ENCODE data around the gene ABHD5. TPM values are rescaled to one million over a fixed set of nuclear protein-coding genes. Genes with fewer than 3 reads are reported as not detected.

Gene ABHD5
- total RNA-seq, 1 donor, result 37.6 TPM

DNA sequence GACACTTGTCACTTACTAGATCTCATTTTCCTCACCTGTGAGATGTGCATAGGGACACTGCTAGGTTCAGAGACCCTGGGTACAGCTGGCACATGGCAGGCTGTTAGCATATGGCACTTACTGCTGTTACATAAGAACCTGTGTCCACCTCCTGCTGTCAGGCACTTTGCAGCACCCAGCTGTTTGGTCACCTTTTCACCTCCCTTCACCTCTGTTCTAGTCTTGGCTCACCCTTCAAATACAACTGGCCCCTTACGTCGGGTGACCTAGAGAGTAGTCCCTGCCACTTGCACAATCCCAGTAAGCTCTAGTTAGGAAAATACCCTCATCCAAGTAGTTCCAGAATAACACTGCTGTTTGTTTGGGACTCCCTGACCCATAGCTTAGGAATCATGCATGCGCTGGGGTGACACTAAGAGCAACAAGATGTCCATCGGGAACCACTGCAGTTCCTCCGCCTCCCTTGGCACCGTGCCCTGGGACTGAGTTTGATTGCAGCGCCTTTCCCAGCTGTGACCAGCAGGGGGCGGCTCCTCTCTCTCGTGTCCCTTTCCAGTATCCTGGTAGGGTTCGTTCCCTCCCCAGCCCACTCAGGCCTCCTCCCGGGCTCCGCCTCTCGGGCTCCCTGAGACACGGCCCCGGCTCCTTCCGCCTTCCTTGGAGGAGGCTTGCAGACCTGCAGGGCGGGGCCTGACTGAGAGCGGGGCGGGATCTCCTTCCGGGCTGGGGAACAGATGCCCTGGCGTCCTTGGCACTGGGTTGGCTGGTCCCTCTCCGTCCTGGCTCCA is 78.6 kb downstream of the ABHD5 start:
- Histone ChIP-seq H4K20me1 (ENCODE audit: insufficient read depth, low read length) (no peaks in the 10 kb centered on the region), H3K4me3 (ENCODE audit: insufficient read depth, low read length) (peak overlapping the region; percentile 68), H3K9me3 (ENCODE audit: low read depth, low read length) (no peaks in the 10 kb centered on the region), H3K4me1 (ENCODE audit: insufficient read depth, low read length) (peaks cover 44% of the 10 kb centered on the region), H3K36me3 (ENCODE audit: insufficient read depth, low read length) (no peaks in the 10 kb centered on the region), H3K4me2 (ENCODE audit: insufficient read depth, low read length) (peak overlapping the region; percentile 86), H3K27ac (ENCODE audit: low read depth, low read length) (peak overlapping the region; percentile 52), H3K27me3 (ENCODE audit: insufficient read depth, low read length) (no peaks in the 10 kb centered on the region), H3K79me2 (ENCODE audit: insufficient read depth, low read length) (no peaks in the 10 kb centered on the region), H2AFZ (ENCODE audit: low read length) (peak overlapping the region; percentile 89)
- TF ChIP-seq, protein P1, sequence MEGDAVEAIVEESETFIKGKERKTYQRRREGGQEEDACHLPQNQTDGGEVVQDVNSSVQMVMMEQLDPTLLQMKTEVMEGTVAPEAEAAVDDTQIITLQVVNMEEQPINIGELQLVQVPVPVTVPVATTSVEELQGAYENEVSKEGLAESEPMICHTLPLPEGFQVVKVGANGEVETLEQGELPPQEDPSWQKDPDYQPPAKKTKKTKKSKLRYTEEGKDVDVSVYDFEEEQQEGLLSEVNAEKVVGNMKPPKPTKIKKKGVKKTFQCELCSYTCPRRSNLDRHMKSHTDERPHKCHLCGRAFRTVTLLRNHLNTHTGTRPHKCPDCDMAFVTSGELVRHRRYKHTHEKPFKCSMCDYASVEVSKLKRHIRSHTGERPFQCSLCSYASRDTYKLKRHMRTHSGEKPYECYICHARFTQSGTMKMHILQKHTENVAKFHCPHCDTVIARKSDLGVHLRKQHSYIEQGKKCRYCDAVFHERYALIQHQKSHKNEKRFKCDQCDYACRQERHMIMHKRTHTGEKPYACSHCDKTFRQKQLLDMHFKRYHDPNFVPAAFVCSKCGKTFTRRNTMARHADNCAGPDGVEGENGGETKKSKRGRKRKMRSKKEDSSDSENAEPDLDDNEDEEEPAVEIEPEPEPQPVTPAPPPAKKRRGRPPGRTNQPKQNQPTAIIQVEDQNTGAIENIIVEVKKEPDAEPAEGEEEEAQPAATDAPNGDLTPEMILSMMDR (IDR thresholded peaks at IDR 0.05; ENCODE audit: extremely low read depth, low read depth, low read length), result peak; percentile 95
- DNase-seq (ENCODE audit: insufficient read length, low spot score, missing footprints), result peak; percentile 99

GRCh38 chr3:43769885-43770425 is 79.2 kb downstream of the ABHD5 start:
- DNase-seq (ENCODE audit: insufficient read length, low spot score, missing footprints), result no peak
- Histone ChIP-seq H3K27me3 (ENCODE audit: insufficient read depth, low read length) (no peaks in the 10 kb centered on the region), H3K79me2 (ENCODE audit: insufficient read depth, low read length) (no peaks in the 10 kb centered on the region), H3K9me3 (ENCODE audit: low read depth, low read length) (no peaks in the 10 kb centered on the region), H3K4me3 (ENCODE audit: insufficient read depth, low read length) (peak overlapping the region; percentile 68), H3K27ac (ENCODE audit: low read depth, low read length) (peak overlapping the region; percentile 28), H4K20me1 (ENCODE audit: insufficient read depth, low read length) (no peaks in the 10 kb centered on the region), H3K36me3 (ENCODE audit: insufficient read depth, low read length) (no peaks in the 10 kb centered on the region), H3K4me1 (ENCODE audit: insufficient read depth, low read length) (peaks cover 43% of the 10 kb centered on the region), H3K4me2 (ENCODE audit: insufficient read depth, low read length) (peak overlapping the region; percentile 86), H2AFZ (ENCODE audit: low read length) (peak overlapping the region; percentile 89)
- TF ChIP-seq, protein P1 (IDR thresholded peaks at IDR 0.05; ENCODE audit: extremely low read depth, low read depth, low read length), result no peak

GRCh38 chr3:43770426-43771103 is 79.8 kb downstream of the ABHD5 start:
- H3K36me3 ChIP-seq (ENCODE audit: insufficient read depth, low read length), result no peaks in the 10 kb centered on the region
- TF ChIP-seq, protein P1 (IDR thresholded peaks at IDR 0.05; ENCODE audit: extremely low read depth, low read depth, low read length), result no peak
- no peaks in the 10 kb centered on the region for H3K9me3 ChIP-seq (ENCODE audit: low read depth, low read length)
- peak overlapping the region; percentile 33 for H2AFZ ChIP-seq (ENCODE audit: low read length)
- no peak overlapping the region for H3K4me2 ChIP-seq (ENCODE audit: insufficient read depth, low read length)
- no peak overlapping the region for H3K27ac ChIP-seq (ENCODE audit: low read depth, low read length)
- H3K4me1 ChIP-seq (ENCODE audit: insufficient read depth, low read length), result peaks cover 38% of the 10 kb centered on the region
- no peaks in the 10 kb centered on the region for H3K27me3 ChIP-seq (ENCODE audit: insufficient read depth, low read length)
- no peak overlapping the region for H3K4me3 ChIP-seq (ENCODE audit: insufficient read depth, low read length)
- no peaks in the 10 kb centered on the region for H4K20me1 ChIP-seq (ENCODE audit: insufficient read depth, low read length)
- DNase-seq (ENCODE audit: insufficient read length, low spot score, missing footprints), result no peak
- no peaks in the 10 kb centered on the region for H3K79me2 ChIP-seq (ENCODE audit: insufficient read depth, low read length)

DNA sequence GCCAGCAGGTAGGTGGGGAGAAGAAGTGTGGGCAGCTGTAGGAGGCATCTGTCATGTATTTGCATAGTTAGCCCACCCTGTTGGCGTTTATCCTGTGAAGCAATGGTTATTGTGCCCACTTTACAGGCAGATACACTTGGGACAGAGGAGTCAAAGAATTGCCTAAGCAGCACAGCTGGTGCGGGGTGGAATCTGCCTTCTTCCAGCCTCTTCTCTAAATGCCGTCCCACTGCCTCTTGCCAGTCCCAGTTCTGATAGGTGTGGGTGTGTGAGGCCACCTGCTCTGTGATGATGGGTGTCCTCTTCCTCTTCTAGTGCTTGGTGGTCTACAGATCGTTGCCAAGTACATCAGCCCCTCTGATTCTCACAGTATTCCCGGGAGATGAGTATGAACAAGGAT is 80.9 kb downstream of the ABHD5 start:
- TF ChIP-seq, protein P1 (IDR thresholded peaks at IDR 0.05; ENCODE audit: extremely low read depth, low read depth, low read length), result no peak
- Histone ChIP-seq H3K4me3 (ENCODE audit: insufficient read depth, low read length) (no peak overlapping the region), H4K20me1 (ENCODE audit: insufficient read depth, low read length) (no peaks in the 10 kb centered on the region), H3K9me3 (ENCODE audit: low read depth, low read length) (no peaks in the 10 kb centered on the region), H3K27ac (ENCODE audit: low read depth, low read length) (no peak overlapping the region), H3K27me3 (ENCODE audit: insufficient read depth, low read length) (no peaks in the 10 kb centered on the region), H3K4me2 (ENCODE audit: insufficient read depth, low read length) (no peak overlapping the region), H3K36me3 (ENCODE audit: insufficient read depth, low read length) (no peaks in the 10 kb centered on the region), H3K79me2 (ENCODE audit: insufficient read depth, low read length) (no peaks in the 10 kb centered on the region), H3K4me1 (ENCODE audit: insufficient read depth, low read length) (peaks cover 28% of the 10 kb centered on the region), H2AFZ (ENCODE audit: low read length) (no peak overlapping the region)
- no peak for DNase-seq (ENCODE audit: insufficient read length, low spot score, missing footprints)

Measured in osteoblast (primary cell).